HG02981 (cell line): Measurements from ENCODE around the gene SLC22A2.
"Not testable (repeated sequence)": the region's sequence is repeated elsewhere in the genome, so short reads cannot be mapped to it uniquely, and the experiment has no call there.

Source experiments
- ATAC-seq: cut with Tn5 transposase; IDR thresholded peaks from one replicate; pipeline ENCODE4 v1.9.1; 2021; ENCODE audit warnings: mild to moderate bottlenecking, moderate library complexity; ENCODE audit not compliant: unreplicated experiment

The SLC22A2 gene

DNA sequence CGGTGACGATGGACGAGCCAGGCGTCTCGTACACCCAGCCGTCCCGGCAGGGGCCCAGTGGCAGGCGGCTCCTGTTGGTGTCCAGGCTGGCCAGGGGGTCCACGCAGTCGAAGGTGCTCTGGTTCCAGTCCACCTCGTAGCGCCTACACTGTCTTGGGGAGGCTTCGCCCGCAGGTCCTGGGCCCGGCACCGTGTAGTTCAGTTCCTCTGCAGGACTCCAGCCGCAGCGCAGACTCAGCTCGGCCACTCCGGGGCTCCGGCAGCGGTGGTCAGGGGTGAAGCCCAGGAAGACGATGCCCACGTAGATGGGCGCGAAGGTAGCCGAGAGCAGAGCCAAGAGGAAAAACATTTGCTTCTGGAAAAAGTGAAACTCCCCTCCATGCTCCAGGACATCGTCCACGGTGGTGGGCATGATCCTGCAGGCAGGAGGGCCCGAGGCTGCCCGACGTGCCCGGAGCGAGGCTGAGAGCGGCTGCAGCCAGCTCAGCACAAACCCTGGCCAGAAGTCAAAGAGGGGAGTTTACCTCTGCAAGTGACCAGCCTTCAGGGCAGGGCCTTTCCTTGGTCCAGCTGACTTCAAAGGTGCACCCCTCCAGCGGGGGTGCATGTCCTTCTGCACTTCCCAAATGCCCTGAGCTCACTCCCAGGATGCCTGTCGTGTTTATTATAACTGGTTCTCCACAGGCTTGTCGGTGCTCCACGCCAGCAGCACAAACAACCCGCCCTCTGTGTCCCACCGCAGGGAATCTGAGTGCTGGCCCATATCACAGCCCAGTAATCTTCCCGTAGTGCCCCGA lies at the start of gene SLC22A2:
Gene SLC22A2 (minus strand): TSS at position 476 of the 797 bp plus-strand sequence. CDS start 64 bp downstream, at position 412.
- ATAC-seq: no peak

DNA sequence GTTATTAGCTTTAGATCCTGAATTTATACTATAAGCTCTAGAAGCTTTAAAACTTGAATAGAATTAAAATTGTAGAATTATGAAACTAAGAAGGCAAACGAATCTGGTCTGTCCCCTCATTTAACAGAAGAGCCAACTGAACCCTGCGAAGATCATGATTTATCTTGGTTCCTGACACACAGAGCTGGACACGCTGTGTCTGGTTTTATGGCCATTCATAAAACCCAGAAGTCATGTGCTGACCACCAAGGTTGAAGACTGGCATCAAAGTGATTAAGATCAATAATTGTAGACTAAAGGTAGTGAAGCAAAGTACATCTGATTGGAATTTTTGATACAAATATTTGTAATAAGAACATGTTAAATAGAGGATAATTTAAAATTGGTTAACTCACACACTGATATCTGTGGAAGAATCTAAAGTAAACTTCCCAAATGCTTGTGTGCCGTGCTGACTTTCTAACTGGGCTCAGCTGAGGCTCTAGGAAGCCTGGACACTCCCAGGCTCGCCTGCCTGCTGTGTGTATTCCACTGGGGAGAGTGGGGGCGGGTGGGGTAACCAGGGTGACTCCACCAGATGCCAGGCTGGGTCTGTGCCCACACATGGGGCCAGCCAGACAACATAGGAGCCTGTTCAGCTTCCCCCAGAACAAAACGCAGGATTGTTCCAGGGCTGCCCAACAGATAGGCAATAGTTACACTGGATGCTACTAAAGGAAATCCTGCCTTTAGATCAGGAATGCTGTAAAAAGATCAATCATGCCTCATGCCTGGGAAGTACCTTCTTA lies 47.5 kb upstream of the SLC22A2 start:
- no peak for ATAC-seq

DNA sequence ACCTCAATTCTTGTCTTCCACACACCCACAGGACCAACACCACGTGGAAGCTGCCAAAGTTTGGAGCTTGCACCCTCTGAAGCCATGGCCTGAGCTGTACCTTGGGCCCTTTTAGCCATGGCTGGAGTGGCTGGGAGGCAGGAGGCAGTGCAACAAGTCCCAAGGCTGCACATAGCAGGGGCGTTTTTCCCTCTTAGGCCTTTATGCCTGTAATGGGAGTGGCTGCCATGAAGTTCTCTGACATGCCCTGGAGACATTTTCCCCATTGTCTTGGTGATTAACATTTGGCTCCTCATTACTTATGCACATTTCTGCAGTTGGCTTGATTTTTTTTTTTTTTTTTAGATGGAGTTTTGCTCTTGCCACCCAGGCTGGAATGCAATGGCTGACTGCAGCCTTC lies 45.2 kb upstream of the SLC22A2 start:
- no peak for ATAC-seq

DNA sequence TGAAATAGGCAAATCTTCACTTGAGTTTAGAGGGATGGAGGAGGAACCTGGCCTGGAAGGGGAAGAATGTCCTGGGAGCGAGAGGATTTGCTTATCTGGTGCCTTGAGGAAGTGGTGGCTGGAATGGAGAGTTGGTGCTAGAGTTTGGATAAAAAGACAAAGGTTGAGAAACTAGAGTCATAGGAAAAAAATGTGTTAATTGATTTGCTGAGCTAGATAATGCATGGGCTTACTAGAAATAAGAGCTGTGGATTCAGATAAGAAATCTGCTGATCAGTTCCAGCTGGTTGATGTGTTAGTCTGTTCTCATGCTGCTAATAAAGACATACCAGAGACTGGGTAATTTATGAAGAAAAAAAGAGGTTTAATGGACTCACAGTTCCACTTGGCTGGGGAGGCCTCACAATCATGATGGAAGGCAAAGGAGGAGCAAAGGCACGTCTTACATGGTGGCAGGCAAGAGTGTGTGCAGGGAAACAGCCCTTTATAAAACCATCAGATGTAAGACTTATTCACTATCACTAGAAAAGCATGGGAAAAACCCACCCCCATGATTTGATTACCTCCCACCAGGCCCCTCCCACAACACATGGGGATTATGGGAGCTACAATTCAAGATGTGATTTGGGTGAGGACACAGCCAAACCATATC lies 43.9 kb upstream of the SLC22A2 start:
- ATAC-seq: not testable (repeated sequence)

DNA sequence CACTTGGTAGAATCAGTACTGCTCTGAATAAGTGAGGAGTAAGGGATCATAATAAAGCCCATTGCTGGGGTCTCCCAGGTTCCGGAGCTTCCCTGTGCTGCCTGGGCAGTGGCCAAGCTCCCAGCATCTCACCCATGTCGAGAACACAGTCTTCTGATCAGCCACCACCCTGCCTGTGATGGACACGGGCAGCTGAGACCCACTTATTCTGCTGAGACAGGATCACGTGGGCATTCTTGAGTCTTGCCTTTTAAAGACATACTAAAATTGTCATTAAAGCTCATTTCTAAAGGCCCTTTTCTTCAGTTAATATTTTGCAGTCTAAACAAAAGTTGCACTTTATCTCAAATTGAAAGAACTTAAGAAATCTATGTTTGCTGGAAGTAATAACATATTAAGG lies 42.7 kb upstream of the SLC22A2 start:
- no peak for ATAC-seq

DNA sequence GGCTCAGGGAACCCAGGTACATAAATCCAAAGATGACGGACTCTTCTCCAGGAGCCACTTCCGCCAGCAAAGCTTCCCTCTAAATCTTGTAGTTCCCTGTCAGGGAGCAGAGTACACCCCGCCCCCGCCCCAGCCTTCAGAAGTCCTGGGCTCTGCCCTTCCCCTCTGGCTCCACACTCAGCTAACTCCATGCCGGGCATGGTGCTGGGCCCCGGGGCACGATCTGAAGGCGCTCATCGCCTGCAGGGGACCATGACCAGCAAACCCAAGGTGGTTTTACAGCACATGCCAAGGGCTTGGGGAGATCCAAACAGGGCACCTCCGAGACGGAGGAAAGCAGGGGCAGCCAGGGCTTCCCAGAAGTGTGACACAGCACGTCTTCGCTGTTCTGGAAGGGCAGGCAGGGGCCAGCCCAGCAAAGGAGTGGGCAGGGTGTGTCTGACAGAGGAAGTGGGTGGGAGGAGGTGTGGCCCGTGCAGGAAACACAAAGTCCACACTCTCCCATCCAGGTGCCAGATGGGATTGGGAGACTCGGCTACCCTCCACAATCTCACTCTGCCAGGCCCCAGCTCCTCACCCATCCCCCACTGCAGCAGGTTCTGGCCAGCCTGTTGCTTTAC lies 41.6 kb upstream of the SLC22A2 start:
- no peak for ATAC-seq

DNA sequence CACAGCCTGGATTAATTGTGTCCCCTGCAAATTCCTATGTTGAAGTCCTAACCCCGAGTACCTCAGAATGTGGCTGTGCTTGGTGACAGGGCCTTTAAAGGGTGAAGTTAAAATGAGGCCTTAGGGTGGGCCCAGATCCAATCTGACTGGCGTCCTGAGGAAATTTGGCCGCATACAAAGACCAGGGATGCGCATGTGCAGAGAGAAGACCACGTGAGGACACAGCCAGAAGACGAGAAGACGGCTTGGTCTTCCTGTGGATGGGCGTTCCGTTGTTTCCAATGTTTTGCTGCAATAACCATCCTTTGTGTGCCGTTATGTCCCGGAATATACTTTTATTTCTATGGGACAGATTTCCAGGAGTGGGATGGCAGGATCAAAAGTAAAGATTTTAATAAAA lies 40.9 kb upstream of the SLC22A2 start:
- no peak for ATAC-seq

DNA sequence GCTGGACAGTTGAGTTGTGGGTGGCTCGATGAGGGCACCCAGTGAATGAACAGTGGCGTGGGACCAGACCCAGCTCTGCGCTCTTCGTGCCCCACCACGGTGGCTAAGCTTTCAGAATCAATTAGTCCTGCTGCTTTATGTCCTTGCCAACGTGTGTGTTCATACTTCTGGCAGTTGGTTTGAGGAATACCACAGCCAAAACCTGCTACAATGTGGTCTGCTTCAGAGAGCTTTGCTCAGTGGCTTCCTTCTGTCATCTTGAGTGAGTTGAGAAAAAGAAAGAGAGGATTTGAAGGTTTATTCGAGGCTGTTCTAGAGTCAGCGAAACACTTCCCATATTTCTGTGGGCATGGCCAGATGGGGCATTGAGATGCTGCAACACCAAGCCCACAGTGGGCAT lies 39.5 kb upstream of the SLC22A2 start:
- no peak for ATAC-seq

DNA sequence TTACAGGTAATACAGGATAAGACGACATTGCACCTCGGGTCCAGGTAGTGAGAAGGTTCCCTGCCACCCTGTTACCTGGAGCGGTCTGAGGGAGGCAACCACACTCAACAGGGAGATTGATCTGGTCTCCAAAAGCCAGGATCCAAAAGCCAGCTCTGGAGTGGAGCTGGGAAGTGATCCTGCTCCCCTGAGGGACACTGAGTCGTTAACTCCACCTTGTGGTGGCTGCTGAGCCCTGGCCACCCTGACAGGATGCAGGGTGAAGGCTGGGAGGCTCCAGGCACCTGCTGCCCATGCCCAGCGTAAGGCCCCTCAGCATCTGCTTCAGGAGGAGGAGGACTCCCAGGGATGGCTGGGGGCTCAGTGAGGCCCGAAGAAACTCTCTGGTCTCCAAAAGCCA lies 38.7 kb upstream of the SLC22A2 start:
- no peak for ATAC-seq

DNA sequence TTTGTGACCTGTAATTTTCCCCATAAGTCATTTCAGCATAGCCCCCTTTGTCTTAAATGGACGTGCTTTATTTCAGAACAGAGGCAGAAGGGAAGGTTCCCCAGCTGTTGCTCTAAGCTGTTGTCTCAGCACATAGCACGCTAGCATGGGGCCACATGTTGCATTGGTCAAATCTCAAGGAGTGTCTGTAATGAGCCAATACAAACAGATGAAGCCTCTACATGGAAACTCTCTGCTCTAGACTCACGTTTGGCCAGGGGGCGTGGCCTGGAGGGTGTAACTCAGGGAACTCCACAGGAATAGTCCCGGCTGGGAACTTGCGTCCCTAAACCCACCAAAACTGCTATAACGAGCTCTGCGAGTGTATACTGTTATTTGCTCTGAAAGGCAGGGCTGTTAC lies 35.2 kb upstream of the SLC22A2 start:
- ATAC-seq: no peak

DNA sequence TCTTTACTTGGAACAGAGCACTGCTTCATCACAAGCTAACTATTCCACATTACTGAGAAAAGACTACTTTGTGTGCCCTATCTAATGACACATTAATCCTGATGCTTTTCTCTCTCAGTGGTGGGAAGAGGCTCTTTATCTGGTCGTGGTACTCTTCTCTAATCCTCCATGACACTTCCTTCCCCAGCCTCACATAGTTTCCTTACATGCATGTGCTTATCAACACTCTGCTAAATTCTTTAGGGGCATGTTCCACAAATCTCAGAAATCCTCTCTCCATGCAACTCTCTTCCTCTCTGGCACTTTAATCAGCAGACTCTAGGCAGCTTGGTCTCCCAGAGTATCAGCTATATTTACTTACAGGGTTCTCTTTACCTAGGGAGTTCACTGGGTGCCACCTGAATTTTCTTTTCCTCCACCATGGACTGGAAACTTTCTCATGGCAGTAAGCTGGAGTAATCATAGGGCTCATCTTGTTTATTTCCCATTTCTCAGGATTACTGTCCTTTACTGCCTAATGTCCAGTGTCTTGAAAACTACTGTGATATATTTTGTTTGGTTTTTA lies 27.0 kb upstream of the SLC22A2 start:
- ATAC-seq: no peak

DNA sequence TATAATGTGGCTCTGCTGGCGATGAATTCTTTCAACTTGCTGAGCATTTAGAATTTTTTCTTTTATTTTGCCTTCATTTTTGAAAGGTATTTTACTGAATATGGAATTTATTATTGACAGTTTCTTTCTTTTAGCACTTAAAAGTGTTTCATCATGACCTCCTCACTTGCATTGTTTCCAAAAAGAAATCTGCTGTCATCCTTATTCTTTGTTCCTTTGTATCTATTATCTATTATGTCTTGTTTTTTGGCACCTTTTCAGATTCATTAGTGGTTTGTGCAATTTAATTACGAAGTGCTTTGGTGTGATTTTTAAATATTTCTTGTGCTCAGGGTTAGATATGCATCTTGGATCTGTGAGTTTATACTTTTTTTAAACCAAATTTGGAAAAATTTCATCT lies 26.0 kb upstream of the SLC22A2 start:
- no peak for ATAC-seq

DNA sequence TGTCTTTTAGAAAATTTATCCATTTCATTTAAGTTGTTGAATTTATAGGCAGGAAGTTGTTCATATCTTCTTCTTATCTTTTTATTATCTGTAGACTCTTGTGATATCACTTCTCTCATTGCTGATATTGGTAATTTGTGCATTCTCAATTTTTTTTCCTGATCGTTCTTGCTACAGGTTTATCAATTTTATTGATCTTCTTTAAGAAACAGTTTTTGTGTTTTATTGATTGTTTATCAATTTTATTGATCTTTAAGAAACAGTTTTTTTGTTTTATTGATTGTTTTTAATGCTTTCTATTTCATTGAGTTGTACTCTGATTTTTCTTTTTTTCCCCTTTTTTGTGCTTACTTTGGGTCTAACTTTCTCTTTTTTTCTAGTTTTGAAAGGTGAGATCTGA lies 23.8 kb upstream of the SLC22A2 start:
- no peak for ATAC-seq

DNA sequence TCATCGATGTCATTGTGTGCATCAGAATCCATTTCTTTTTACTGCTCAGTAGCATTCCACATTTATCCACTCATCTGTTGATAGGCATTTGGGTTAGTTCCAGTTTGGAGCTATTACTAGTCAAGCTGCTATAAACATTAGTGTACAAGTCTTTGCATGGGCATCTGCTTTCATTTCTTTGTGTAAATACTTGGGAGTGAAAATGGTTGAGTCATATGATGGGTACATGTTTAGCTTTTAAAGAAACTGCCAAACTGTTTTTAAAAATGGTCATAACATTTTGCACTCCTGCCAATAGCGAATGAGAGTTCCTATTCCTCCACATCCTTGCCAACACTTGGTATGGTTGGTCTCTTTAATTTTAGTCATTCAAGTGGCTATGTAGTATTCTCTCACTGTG lies 21.2 kb upstream of the SLC22A2 start:
- ATAC-seq: no peak

DNA sequence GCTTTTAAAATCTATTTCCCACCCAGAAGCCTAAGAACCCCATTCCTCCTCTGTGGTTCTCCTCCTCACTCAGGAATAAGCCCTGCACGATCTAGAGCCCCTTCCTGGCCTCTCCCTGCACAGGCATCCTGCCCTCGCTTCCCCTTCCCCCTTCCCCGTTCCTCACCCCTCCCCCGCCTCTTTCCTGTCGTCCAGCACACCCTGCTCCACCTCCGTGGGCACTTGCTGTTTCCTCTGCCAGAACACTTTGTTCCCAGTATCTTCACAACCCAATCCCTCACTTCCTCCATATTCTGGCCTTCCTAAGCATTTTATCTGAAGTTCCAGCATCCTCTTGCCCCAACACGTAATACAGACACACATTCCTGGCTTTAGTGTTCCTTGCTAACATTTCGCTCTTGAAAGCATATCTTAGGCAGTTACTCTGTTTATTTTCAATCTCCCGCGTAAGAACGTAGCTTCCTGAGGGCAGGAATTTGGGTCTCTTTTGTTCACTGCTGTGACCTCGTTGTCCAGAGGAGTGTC lies 20.2 kb upstream of the SLC22A2 start:
- no peak for ATAC-seq

DNA sequence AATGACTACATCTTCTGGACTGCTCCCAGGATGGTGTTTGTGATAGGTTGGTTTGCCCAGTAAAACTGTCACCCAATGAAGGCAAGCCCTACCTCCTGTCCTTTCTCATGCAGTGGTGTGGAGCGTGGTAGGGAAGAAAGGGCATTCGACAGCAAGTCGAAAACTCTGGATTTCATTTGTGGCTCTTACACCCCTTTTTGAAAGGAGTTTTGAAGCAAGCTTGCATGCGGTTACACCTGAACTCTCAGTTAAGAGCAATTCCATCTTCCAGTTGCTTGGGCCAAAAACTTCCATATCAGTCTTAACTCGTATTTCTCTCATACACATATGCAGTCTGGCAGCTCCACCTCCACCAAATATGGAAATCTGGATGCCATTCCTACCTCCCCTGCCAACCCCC lies 19.7 kb upstream of the SLC22A2 start:
- no peak for ATAC-seq

DNA sequence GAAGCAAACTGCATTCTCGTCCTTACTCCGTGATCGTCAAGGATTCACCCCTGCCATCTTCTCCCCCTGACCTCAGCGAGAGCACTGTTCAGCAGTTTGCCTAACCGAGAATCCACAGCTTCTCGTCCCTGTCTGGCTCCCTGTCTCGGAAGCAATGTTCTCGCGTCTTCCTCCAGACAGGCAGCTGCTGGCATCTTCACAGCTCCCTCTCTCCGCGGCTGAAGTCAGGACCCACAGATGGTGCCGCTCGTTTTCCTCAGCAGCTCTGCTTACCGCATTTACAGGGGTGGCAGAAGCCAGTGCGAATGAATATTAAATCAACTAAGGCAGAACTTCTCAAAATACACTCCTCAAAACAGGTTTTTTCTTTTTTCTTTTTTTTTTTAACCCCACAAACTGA lies 18.9 kb upstream of the SLC22A2 start:
- no peak for ATAC-seq

DNA sequence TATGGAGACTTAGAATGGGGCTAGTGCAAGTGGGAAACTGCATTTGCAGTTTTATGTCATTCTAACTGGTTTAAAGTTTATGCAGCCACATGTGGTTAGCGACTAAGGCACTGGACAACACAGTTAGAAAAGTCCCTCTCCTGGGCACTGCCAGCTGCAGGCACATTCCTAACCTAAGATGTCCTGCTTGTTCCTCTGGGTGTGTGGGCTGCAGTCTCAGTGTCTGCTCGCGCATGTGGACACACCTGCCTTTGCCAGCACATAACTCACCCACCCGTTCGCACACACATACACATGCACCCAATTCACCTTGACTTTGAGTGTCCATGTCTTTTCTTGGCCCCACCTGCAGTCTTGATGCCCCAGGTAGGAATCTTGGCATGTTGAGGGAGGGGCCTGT lies 18.5 kb upstream of the SLC22A2 start:
- no peak for ATAC-seq

DNA sequence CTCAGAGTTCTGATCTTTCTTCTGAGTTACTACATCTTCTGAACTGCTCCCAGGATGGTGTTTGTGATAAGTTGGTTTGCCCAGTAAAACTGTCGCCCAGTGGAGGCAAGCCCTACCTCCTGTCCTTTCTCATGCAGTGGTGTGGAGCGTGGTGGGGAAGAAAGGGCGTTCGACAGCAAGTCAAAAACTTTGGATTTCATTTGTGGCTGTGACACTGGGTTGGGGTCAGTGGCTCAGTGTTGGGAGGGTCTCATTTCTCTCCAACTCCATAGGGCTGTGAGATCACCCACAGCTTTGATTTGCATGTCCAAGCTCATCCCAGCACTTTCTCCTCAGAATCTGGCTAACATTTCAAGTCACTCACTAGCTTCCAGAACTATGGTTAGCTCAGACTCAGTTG lies 17.5 kb upstream of the SLC22A2 start:
- no peak for ATAC-seq

DNA sequence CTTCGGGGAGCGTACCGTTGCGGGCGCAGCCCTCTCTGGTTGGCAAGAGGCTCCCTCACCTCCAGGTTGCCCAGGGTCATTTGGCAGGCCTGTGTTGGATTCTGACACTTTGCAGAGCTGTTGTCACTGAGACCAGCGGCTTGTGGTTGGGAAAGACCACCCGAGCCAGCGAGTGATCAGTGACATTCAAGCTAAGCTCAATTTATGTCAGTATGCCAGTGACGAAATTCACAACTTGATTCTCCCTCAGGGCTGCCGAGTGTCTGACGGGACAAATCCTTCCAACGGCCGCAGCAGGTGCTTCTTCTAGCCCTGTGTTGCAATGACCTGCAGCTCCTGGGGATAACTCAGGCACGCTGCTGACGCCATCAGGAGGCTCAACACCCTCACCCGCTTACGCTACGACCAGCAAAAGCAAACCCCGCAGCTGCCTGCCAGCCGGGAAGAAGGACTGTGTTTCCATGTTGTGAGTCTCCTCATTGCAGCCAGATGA lies 16.9 kb upstream of the SLC22A2 start:
- ATAC-seq: no peak
